Left lung (tissue), 10 donors: ENCODE results near the gene PTPRN2. TPM values are rescaled to one million over a fixed set of nuclear protein-coding genes. Genes with fewer than 3 reads are reported as not detected.

Source experiments
- ATAC-seq: fragments of 200-7000 bp; cut with Tn5 transposase; one replicate; pipeline ENCODE4 v1.9.1; 2020; ENCODE audit warnings: moderate library complexity
- DNase-seq, 4 donors: peaks; one replicate each; pipeline ENCODE4 v3.0.0-alpha.2; 2013 to 2020
- H3K27ac ChIP-seq, 2 donors: fragments of 200-600 bp; sonication (generic) in 1 of 2; one replicate each; pipeline versions ENCODE4 v1.5.0 to v1.8.0; 2020 to 2021
- H3K27me3 ChIP-seq, 2 donors: fragments of 200-600 bp; sonication (generic) in 1 of 2; one replicate each; pipeline versions ENCODE4 v1.5.0 to v1.8.0; 2020 to 2021
- H3K36me3 ChIP-seq, 2 donors: fragments of 200-600 bp; sonication (generic) in 1 of 2; one replicate each; pipeline versions ENCODE4 v1.5.0 to v1.8.0; 2020 to 2021
- H3K4me1 ChIP-seq, 2 donors: fragments of 200-600 bp; one replicate each; pipeline ENCODE4 v1.8.0; 2021
- H3K4me3 ChIP-seq, 2 donors: fragments of 200-600 bp; sonication (generic) in 1 of 2; one replicate each; pipeline versions ENCODE4 v1.5.0 to v1.8.0; 2020 to 2021; ENCODE audit warnings: mild to moderate bottlenecking in 1 of 2
- H3K9me3 ChIP-seq, 2 donors: fragments of 200-600 bp; sonication (generic) in 1 of 2; one replicate each; pipeline versions ENCODE4 v1.5.0 to v1.8.0; 2020 to 2021
- intact Hi-C, 2 donors: fragments of 100-400 bp; cut with DNase I; formaldehyde crosslinking; loops; one replicate each; pipeline versions ENCODE4 v1.11.2 to v1.14.2; 2022
- polyA plus RNA-seq, 6 donors: library from polyadenylated mRNA; unstranded; fragments of 120-200 nt; gene quantifications; one replicate each; pipeline ENCODE4 v1.2.1, GENCODE V29; 2013; ENCODE audit not compliant: insufficient read length in 6 of 6
- total RNA-seq, 2 donors: library from RNA; stranded (reverse); fragmentation: NEBNext Ultra II Directional; extraction: Animal tissue kit (Norgen Biotek cat#: 25700); gene quantifications; one replicate each; pipeline ENCODE4 v1.2.1, GENCODE V29; 2021
- TF ChIP-seq, protein P1 (sequence below), 2 donors: fragments of 200-600 bp; sonication (generic) in 1 of 2; IDR thresholded peaks; one replicate each; pipeline versions ENCODE4 v1.5.0 to v1.8.0; 2021; ENCODE audit warnings: antibody characterized with exemption in 2 of 2
- donor health status: DM: no; HTN: yes; CAD: no.
- donor health status: DM: no; HTN: no; CAD: no.

The PTPRN2 gene
- total and polyA plus RNA-seq, 8 donors = 4.0 to 7.8 (median 6.8) TPM

DNA sequence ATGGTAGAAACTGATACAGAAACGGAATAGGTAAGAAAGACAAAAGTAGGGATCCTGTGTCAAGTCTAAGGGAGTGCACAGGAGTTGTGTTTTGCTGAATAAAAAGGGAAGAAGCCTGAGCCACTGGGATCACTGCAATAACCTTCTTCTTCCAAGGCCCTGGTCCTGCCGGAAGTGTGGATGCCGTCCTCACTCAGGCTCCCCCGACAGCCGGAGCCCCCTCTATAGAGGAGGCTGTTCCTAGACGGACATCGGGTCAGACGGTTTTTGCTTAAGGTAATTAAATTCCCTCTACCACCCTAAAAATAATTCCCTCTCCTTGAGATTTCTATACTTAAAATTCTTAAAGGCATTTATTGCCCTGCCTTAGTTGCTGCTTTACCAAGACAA lies 566.9 kb downstream of the PTPRN2 start:
- Histone ChIP-seq H3K27ac (no peak overlapping the region), H3K36me3 (no peaks in the 10 kb centered on the region), H3K27me3 (peaks cover 0 to 9% of the 10 kb centered on the region in 2 donors), H3K4me3 (no peak overlapping the region), H3K9me3 (no peaks in the 10 kb centered on the region), H3K4me1 (peaks cover 3 to 7% of the 10 kb centered on the region in 2 donors)
- ATAC-seq = no peak
- TF ChIP-seq, protein P1, sequence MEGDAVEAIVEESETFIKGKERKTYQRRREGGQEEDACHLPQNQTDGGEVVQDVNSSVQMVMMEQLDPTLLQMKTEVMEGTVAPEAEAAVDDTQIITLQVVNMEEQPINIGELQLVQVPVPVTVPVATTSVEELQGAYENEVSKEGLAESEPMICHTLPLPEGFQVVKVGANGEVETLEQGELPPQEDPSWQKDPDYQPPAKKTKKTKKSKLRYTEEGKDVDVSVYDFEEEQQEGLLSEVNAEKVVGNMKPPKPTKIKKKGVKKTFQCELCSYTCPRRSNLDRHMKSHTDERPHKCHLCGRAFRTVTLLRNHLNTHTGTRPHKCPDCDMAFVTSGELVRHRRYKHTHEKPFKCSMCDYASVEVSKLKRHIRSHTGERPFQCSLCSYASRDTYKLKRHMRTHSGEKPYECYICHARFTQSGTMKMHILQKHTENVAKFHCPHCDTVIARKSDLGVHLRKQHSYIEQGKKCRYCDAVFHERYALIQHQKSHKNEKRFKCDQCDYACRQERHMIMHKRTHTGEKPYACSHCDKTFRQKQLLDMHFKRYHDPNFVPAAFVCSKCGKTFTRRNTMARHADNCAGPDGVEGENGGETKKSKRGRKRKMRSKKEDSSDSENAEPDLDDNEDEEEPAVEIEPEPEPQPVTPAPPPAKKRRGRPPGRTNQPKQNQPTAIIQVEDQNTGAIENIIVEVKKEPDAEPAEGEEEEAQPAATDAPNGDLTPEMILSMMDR (IDR thresholded peaks at IDR 0.05) = no peak
- peak in 1 of 4 donors; percentile 12 for DNase-seq
- intact Hi-C loops = no loop called here

DNA sequence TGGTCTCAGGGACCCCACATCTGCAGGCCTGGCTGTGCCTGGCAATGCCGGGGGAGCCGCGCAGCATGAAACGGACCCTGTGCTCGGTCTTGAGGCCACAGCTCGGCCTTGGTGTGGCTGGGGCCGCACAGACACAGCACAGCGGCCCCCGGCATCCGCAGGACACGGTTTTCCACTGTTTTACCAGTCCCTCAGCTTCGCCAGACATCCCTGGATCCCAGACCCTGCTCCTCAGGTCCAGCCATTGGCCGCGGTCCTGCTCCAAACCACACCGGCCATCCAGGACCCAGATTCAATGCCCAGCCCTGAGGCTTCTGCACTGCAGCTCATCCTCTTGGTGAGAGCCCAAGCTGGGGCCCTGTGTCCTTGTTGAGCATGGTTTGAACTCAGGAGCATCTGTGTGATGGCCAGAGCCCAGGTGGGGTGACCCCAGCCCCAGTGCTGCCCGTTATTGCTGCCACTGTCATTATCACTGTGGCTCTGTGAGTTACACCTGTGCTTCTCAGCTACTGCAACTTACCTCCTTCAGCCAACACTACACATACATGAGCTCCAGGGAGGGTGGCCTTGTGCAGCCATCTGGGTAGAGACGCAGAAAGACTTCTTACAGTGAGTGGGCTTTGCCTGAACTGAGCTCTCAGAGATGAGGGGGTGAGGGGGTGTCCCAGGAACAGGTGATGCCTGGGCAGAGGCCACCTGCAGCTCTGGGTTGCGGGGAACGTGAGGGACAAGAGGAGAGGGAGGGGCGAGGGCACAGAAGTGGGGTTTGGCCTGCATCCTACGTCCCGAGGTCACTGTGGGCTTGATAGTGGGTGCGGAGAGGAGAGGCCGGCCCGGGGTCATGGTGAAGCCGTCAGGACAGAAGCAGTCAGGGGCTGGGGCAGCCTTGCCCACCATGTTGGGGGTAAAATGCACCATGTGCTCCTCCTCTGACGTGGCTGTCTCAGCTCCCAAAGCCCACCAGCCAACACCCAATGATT lies 567.6 kb downstream of the PTPRN2 start:
- Histone ChIP-seq H3K4me1 (peaks cover 3 to 7% of the 10 kb centered on the region in 2 donors), H3K36me3 (no peaks in the 10 kb centered on the region), H3K4me3 (no peak overlapping the region), H3K9me3 (no peaks in the 10 kb centered on the region), H3K27ac (no peak overlapping the region), H3K27me3 (peaks cover 0 to 14% of the 10 kb centered on the region in 2 donors)
- ATAC-seq = no peak
- TF ChIP-seq, protein P1 (IDR thresholded peaks at IDR 0.05) = no peak
- DNase-seq = peak in 1 of 4 donors; percentile 15
- intact Hi-C loops = no loop called here

DNA sequence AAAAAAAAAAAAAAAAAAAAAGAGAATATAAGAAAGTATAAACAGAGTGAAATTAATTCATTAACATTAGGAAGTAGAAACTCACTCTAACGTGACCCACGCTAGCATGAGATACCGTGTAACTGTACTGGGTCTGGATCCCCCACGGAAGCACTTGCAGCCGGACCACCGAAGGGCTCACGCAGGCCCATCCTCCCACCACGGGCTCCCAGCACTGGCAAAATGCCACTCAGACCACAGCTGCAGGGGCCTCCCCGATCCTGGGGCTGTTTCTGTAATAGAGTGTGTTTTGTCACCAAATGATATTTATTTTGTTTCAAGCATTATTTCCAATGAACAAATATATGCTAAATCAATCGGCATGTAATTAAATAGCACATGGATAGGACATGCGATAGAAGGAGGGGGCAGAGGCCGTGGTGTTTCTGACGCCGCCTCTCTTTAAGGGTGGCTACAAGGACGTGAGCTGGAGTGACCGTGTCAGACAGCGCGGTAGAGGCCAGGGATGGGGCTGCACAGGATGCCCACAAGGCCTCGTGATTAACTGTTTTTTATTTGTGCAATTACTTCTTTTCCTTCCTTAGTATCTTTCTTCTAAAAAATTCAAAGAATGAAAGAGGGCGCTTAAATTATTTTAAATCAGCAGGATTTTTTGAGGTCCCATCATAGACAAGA lies 568.5 kb downstream of the PTPRN2 start:
- intact Hi-C loops = no loop called here
- Histone ChIP-seq H3K36me3 (no peaks in the 10 kb centered on the region), H3K27me3 (peaks cover 0 to 14% of the 10 kb centered on the region in 2 donors), H3K9me3 (no peaks in the 10 kb centered on the region), H3K4me3 (no peak overlapping the region), H3K4me1 (peaks cover 3 to 7% of the 10 kb centered on the region in 2 donors), H3K27ac (no peak overlapping the region)
- no peak for ATAC-seq
- TF ChIP-seq, protein P1 (IDR thresholded peaks at IDR 0.05) = no peak
- DNase-seq = peak in 1 of 4 donors; percentile 14

DNA sequence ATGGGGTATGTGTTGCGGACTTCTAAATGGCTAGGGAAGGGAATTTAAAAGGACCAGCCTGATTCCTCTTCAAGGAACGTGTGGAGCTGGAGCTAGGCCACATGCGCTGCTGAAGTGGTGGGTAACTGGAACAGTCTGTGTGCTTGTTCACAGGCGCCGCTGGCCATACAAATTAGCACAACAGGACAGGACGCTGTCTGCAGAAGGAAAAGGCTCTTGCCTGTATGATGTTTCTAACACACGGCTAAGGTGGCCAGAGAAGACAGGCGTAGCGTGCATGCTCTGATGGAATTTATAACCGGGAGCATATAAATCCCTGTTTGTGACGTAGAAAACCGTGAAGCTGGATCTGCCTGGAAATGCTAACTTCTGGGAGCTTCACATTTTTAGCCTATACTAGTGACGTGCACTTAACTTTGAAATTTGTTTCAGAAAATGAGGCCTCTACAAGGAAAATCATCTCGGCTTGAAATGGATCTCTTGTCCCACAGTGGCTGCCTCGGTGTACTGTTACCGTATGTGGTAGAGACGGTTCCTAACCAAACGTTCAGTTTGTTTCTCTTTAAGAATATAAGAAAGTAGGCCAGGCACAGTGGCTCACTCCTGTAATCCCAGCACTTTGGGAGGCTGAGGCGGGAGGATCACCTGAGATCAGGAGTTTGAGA lies 569.4 kb downstream of the PTPRN2 start:
- intact Hi-C loops = no loop called here
- DNase-seq (peak in 1 of 4 donors; percentile 18), ATAC-seq (no peak)
- H3K27ac ChIP-seq = no peak overlapping the region
- H3K4me3 ChIP-seq = no peak overlapping the region
- no peaks in the 10 kb centered on the region for H3K36me3 ChIP-seq
- peaks cover 0 to 14% of the 10 kb centered on the region in 2 donors for H3K27me3 ChIP-seq
- H3K9me3 ChIP-seq = no peaks in the 10 kb centered on the region
- peaks cover 3 to 7% of the 10 kb centered on the region in 2 donors for H3K4me1 ChIP-seq
- TF ChIP-seq, protein P1 (IDR thresholded peaks at IDR 0.05) = no peak
